T-helper 22 cell (primary cell): ENCODE data around the gene NUCKS1.
A peak's percentile ranks its signal among the peaks of the same experiment; 100 is the strongest.

Experiments
- DNase-seq: peaks from one replicate; pipeline ENCODE4 v3.0.0-alpha.2; 2020; ENCODE audit warnings: low read depth

NUCKS1 gene

GRCh38 chr1:205770618-205771017, 20.6 kb upstream of the NUCKS1 start:
- DNase-seq = no peak

- DNase-seq = no peak
Measured at GRCh38 chr1:205769641-205770365, 19.8 kb upstream of the NUCKS1 start.

GRCh38 chr1:205767248-205767647, 17.3 kb upstream of the NUCKS1 start:
- no peak for DNase-seq

GRCh38 chr1:205766570-205766969, 16.6 kb upstream of the NUCKS1 start:
- no peak for DNase-seq

GRCh38 chr1:205766038-205766437, 16.1 kb upstream of the NUCKS1 start:
- DNase-seq = no peak

GRCh38 chr1:205764578-205764977, 14.6 kb upstream of the NUCKS1 start:
- no peak for DNase-seq

GRCh38 chr1:205763980-205764379, 14.0 kb upstream of the NUCKS1 start:
- no peak for DNase-seq

GRCh38 chr1:205760606-205761005, 10.6 kb upstream of the NUCKS1 start:
- DNase-seq = no peak

GRCh38 chr1:205756552-205756951, 6.6 kb upstream of the NUCKS1 start:
- no peak for DNase-seq

- DNase-seq = no peak
Measured at GRCh38 chr1:205754857-205755256, 4.9 kb upstream of the NUCKS1 start.

GRCh38 chr1:205751036-205751651, 1.2 kb upstream of the NUCKS1 start:
- no peak for DNase-seq

- peak; percentile 94 for DNase-seq
Measured at GRCh38 chr1:205749234-205750137, 496 bp downstream of the NUCKS1 start.

GRCh38 chr1:205748403-205749233, 1.4 kb downstream of the NUCKS1 start:
- no peak for DNase-seq

- DNase-seq = no peak
Measured at GRCh38 chr1:205746757-205747412, 3.1 kb downstream of the NUCKS1 start.

GRCh38 chr1:205744403-205744802, 5.6 kb downstream of the NUCKS1 start:
- no peak for DNase-seq

- DNase-seq = no peak
Measured at GRCh38 chr1:205743977-205744376, 6.0 kb downstream of the NUCKS1 start.

- no peak for DNase-seq
Measured at GRCh38 chr1:205741681-205742080, 8.3 kb downstream of the NUCKS1 start.

GRCh38 chr1:205739348-205740160, 10.4 kb downstream of the NUCKS1 start:
- DNase-seq = no peak

GRCh38 chr1:205735218-205735617, 14.8 kb downstream of the NUCKS1 start:
- no peak for DNase-seq

GRCh38 chr1:205733438-205734175, 16.4 kb downstream of the NUCKS1 start:
- DNase-seq = no peak
